AG09309 (cell line): ENCODE data around the gene AIDA.

Experiments
- DNase-seq: peaks from one replicate; pipeline ENCODE4 v3.0.0-alpha.2; 2010; ENCODE audit warnings: low read depth
- H3K4me3 ChIP-seq: 2 replicates; pipeline ENCODE4 v1.5.1; 2011; ENCODE audit warnings: mild to moderate bottlenecking, low read depth, low read length, moderate library complexity; ENCODE audit not compliant: control insufficient read depth
- TF ChIP-seq, protein P1 (sequence below): IDR thresholded peaks from 2 replicates; pipeline ENCODE4 v1.5.1; 2011; ENCODE audit warnings: mild to moderate bottlenecking, low read depth, low read length, inconsistent platforms; ENCODE audit not compliant: insufficient read depth, control insufficient read depth; ENCODE audit errors: missing control alignments

Gene AIDA

GRCh38 chr1:222627232-222627631, 85.1 kb downstream of the AIDA start:
- H3K4me3 ChIP-seq: no peak overlapping the region
- peak; percentile 51 for DNase-seq
- TF ChIP-seq, protein P1, sequence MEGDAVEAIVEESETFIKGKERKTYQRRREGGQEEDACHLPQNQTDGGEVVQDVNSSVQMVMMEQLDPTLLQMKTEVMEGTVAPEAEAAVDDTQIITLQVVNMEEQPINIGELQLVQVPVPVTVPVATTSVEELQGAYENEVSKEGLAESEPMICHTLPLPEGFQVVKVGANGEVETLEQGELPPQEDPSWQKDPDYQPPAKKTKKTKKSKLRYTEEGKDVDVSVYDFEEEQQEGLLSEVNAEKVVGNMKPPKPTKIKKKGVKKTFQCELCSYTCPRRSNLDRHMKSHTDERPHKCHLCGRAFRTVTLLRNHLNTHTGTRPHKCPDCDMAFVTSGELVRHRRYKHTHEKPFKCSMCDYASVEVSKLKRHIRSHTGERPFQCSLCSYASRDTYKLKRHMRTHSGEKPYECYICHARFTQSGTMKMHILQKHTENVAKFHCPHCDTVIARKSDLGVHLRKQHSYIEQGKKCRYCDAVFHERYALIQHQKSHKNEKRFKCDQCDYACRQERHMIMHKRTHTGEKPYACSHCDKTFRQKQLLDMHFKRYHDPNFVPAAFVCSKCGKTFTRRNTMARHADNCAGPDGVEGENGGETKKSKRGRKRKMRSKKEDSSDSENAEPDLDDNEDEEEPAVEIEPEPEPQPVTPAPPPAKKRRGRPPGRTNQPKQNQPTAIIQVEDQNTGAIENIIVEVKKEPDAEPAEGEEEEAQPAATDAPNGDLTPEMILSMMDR: no peak

GRCh38 chr1:222624214-222624613, 88.1 kb downstream of the AIDA start:
- TF ChIP-seq, protein P1: no peak
- no peak overlapping the region for H3K4me3 ChIP-seq
- no peak for DNase-seq

- no peak for DNase-seq
- TF ChIP-seq, protein P1: no peak
- no peak overlapping the region for H3K4me3 ChIP-seq
Measured at GRCh38 chr1:222623458-222623857, 88.8 kb downstream of the AIDA start.

GRCh38 chr1:222622765-222623164, 89.5 kb downstream of the AIDA start:
- no peak overlapping the region for H3K4me3 ChIP-seq
- no peak for DNase-seq
- TF ChIP-seq, protein P1: no peak

GRCh38 chr1:222620566-222620965, 91.7 kb downstream of the AIDA start:
- no peak overlapping the region for H3K4me3 ChIP-seq
- DNase-seq: no peak
- TF ChIP-seq, protein P1: no peak

DNA sequence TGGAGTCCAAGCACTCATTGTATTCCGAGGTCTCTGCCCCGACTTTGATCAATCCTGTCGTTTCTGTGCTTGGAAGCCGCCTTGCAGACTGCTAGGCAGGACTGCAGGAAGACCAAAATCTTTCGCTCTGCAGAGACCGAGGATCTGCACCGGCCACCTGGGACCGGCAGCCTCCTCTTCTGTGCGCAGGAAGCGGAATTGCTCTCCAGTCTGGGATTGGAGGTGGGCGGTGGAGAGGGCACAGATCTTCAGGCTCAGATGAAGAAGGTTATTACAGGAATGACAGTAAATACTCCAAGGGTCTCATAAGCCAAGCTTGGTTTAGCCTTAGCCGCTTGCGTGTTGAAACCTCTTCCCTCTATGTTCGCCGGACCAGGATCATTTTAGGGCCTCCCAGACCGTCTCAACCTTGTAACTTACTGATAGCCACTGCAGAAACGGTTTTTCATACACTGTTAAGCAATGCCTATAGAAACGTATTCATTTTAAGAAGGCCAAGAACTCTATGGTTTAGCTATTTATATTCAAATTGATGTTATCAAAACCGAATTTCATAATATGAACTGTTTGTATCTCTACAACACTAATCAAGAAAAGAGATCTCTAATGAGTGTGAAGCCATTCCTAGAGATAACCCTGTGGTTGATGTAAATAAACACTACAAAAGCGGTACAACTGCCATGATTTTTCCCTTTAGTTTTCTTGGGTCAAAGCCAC, 93.3 kb downstream of the AIDA start:
- TF ChIP-seq, protein P1: no peak
- peak overlapping the region; percentile 86 for H3K4me3 ChIP-seq
- DNase-seq: no peak
